DMS114 treated with DMSO at 0.1 percent for 48 hours (cell line): Measurements from ENCODE around the gene SORBS2.

Experiments
- DNase-seq: peaks from one replicate; lab custom pipeline; 2025; ENCODE audit not compliant: unreplicated experiment; lab: John Stamatoyannopoulos, UW

The SORBS2 gene

DNA sequence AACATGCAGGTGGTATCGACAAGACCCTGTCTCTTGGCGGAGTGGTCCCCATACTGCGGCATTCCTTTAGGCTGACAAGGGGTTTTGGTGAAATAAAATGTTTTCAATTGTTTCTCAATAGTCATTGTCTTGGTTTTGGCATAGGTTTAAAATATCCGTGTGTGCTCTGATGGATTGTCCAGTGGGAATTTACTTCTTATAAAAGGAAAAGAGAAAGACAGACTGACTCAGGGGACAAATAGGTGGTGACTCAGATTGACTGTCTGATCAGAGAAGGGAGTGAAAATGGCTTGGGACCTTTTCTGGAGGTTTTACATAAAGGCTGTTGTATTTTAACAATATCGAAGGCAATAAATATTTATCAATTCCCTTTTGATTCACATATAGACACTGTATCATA, 129.8 kb downstream of the SORBS2 start:
- DNase-seq = no peak

- DNase-seq = no peak
Observed at GRCh38 chr4:185681604-185682003, 130.4 kb downstream of the SORBS2 start.

DNA sequence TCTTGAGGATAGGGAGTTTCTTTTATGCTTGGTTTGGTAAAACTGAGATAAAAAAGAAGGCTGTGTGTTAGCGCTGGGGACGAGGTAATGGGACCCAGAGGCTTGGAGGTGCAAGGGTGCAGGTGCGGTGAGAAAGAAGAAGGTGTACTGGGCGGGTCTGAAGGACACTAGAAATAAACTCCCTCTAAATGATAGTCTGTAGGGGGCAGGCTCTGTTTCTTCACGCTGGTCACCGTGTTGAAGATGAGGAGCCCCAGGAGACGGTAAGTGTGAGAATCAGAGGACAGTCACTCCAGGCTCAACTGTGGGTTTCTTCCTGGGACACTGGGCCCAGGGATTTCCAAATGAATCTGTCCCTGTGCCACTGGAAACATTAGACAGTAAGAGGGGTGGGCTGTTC, 131.4 kb downstream of the SORBS2 start:
- no peak for DNase-seq

DNA sequence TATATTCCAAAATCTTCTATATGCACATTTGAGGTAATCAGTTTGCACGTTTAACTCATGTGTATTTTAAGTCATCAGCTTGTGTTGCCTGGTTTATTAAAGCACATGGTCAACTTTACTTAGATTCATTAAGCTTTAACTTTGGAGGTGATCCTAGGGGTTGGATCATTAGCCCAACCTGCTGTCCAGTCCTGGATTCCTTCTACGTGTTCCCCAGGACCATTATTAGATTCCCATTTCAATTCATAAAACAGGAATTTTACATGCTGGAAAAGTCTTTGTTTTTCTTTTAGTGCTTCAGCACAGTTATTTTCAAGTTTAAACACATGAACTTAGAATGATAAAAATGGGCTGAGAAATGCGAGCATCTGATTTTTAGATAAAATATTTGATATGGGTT, 132.5 kb downstream of the SORBS2 start:
- no peak for DNase-seq

GRCh38 chr4:185677637-185678314, 134.2 kb downstream of the SORBS2 start:
- DNase-seq = no peak

DNA sequence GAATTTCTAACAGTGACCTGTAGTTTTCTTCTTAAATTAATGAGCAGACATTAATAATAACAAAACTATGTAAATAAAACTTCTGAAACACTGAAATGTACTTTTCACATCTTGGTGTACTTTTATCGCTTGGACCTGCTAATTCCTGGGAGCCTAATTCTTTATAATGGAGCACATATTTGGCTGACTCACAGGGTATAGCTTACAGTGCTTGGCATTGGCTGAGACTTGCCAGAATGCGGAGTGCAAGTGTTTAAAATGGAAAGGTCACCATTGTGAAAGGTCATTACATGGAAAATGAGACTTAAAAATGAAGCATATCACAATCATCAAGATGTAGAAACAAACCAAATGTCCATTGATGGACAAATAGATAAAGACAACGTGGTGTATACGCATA, 139.4 kb downstream of the SORBS2 start:
- no peak for DNase-seq

- no peak for DNase-seq
Observed at GRCh38 chr4:185672151-185672550, 139.8 kb downstream of the SORBS2 start.

DNA sequence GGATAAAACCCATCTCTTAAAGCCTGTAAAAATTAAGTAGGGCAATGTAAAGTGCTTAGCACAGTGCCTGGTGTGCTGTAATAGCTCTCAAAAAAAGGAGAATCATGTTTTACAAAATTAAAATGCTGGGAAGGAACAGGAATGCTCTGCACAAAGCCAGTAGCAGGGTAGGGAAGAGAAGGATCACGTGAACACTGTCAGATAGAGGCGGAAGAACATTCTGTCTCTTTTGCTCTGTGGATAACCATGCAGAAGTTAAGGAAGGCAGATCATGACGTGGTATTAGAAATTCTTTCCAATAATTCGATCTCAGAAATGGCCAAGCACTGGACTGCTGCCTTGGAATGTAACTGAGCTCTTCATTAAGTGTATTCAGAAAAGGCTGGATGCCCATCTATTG, 140.5 kb downstream of the SORBS2 start:
- no peak for DNase-seq

GRCh38 chr4:185671066-185671465, 140.9 kb downstream of the SORBS2 start:
- DNase-seq = no peak

- no peak for DNase-seq
Observed at GRCh38 chr4:185669288-185669687, 142.7 kb downstream of the SORBS2 start.

- no peak for DNase-seq
Observed at GRCh38 chr4:185666156-185666555, 145.8 kb downstream of the SORBS2 start.

GRCh38 chr4:185665655-185666054, 146.3 kb downstream of the SORBS2 start:
- DNase-seq = no peak

DNA sequence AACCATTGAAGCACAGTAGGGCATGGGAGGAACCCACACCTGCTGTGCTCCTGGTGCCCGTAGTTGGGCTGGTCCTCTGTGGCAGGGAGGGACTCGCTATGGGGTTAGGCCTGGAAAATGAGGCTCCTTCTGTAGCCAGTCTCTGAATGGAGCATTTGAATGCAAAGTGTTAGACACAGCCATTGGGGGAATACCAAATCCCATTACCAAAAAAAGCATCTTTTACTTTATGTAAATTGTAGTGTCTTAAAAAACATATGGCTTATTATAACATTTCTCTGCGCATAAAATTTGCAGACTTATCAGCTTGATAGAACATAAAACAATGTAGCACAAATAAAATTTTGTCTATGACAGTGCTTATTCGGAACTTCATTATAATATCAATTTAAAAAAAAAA, 147.5 kb downstream of the SORBS2 start:
- DNase-seq = no peak

DNA sequence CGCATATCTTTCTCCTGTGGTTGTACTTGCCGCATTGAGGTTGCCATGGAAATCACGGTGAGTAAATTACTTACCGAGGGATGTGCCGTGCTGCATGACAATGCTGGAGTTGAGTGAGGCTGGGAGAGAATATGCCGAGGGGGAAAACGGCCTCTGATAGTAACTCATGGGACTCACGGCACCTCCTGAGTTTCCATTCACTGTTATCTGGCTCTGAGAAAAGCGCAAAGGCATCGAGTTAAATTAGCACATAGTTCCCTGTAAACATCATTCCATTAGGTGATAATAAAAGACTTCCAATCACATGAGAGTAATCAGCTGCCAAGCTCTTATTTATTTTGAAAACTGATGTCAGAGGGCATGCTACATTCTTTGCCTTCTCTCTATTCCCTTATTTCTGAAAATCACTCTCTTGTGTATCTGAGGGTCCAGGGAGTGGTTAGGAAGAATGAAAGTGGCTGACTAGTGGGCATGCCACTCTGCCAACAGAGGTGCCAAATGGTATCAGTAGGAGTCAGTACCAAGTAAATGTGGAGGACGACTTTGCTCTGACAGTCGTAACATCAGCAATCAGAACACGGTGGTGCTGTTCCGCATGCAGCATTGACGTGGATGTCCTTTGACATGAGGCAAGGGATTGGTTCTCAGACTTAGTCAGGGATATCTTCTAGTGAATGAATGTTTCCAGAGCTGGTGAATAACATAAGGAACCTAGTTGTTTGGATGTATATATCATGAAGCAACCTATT, 149.8 kb downstream of the SORBS2 start:
- DNase-seq = no peak

GRCh38 chr4:185660340-185660739, 151.7 kb downstream of the SORBS2 start:
- no peak for DNase-seq

- no peak for DNase-seq
Observed at GRCh38 chr4:185657699-185658098, 154.3 kb downstream of the SORBS2 start.

DNA sequence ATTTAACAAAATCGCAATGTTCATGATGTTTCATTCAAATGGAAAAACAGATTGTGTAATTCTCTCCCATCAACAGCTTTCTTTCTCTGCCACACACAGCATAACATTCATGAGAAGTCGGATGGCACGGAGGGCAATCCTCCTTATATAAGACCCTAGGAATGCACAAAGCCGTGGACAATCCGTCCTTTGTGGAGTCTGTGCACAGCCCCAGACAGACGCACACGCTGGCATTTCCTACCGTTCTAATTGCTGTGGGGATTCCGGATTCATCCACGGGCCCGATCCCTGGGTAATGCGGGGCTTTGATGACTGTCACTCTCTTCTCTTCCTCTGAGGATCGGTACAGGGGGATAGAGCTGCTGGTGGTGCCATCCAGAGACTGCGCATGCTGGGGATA, 154.8 kb downstream of the SORBS2 start:
- no peak for DNase-seq

- DNase-seq = no peak
Observed at GRCh38 chr4:185656467-185656931, 155.5 kb downstream of the SORBS2 start.

DNA sequence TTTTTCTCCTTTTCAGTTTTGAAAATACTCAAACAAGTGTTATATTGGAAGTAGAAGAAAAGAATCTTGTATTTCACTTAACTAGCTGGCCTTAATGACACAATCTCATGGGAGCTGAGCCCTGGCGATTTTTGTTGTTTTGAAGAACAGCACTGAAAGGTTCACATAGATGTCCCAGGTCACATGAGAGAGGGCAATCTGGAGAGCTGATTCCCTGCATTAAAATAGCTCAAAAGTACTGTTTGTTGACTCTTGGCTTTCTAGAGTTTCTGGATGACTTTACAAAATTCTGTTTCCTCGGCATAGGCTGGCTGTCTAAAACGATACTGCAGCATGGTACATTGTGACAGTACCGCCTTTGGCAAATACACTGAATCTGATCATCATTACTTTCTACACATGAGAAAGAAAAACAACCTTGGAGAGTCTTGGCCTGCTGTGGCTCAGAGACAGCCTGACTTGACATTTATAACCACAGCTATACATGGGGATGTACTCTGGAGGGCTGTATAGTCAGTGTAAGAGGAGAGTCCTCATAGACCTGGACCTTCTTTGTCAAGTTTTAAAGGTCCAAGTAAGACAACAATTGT, 156.9 kb downstream of the SORBS2 start:
- DNase-seq = no peak

DNA sequence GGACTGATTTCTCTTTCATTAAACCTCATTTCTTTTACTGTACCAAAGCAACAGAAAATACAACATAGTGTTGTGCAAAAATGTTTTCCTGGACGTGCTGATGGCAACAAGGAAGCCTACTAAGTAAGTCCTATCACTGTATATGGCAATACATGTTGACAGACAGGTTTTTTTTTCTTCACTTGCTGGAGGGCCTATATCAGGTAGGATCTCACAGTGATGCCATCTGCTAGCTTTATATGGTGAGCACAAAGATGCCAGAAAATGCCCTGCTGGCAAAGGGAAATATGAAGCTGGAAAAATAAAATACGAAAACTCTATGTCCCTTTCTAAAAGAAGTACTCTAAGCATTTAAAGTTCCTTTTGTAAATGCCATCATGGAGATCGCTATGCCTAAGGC, 157.7 kb downstream of the SORBS2 start:
- DNase-seq = no peak

- no peak for DNase-seq
Observed at GRCh38 chr4:185651851-185652250, 160.1 kb downstream of the SORBS2 start.

- DNase-seq = no peak
Observed at GRCh38 chr4:185651137-185651677, 160.8 kb downstream of the SORBS2 start.
